Myocyte (in vitro differentiated cells): Measurements from ENCODE around the gene KIF21B. TPM values are rescaled to one million over a fixed set of nuclear protein-coding genes. Genes with fewer than 3 reads are reported as not detected.
"Not testable (repeated sequence)": the region's sequence is repeated elsewhere in the genome, so short reads cannot be mapped to it uniquely, and the experiment has no call there.

Source experiments
- DNase-seq: peaks from one replicate; pipeline ENCODE4 v3.0.0-alpha.2; 2012; ENCODE audit warnings: low read depth
- total RNA-seq: library from RNA; depleted of rRNA; stranded (reverse); fragments of >200 nt; gene quantifications from 2 replicates; pipeline ENCODE4 v1.2.3, GENCODE V29; 2014

The KIF21B gene
- total RNA-seq, 1 donor from 2014 or later, result 0.03 TPM

GRCh38 chr1:200949626-200950025 is 73.9 kb downstream of the KIF21B start:
- DNase-seq, result no peak

GRCh38 chr1:200947059-200947566 is 76.4 kb downstream of the KIF21B start:
- DNase-seq, result no peak

- no peak for DNase-seq
Observed at GRCh38 chr1:200945111-200945510, 78.4 kb downstream of the KIF21B start.

- DNase-seq, result no peak
Observed at GRCh38 chr1:200938955-200939354, 84.6 kb downstream of the KIF21B start.

GRCh38 chr1:200935286-200935962 is 88.1 kb downstream of the KIF21B start:
- DNase-seq, result not testable (repeated sequence)

- no peak for DNase-seq
Observed at GRCh38 chr1:200934676-200935245, 88.8 kb downstream of the KIF21B start.

- no peak for DNase-seq
Observed at GRCh38 chr1:200931776-200932175, 91.7 kb downstream of the KIF21B start.

- DNase-seq, result not testable (repeated sequence)
Observed at GRCh38 chr1:200930285-200930684, 93.2 kb downstream of the KIF21B start.

GRCh38 chr1:200929530-200930278 is 93.8 kb downstream of the KIF21B start:
- peak; percentile 86 for DNase-seq

- no peak for DNase-seq
Observed at GRCh38 chr1:200925831-200926230, 97.7 kb downstream of the KIF21B start.

GRCh38 chr1:200923601-200924000 is 99.9 kb downstream of the KIF21B start:
- DNase-seq, result peak; percentile 16

- DNase-seq, result no peak
Observed at GRCh38 chr1:200922406-200922805, 101.1 kb downstream of the KIF21B start.

- no peak for DNase-seq
Observed at GRCh38 chr1:200921571-200922110, 101.9 kb downstream of the KIF21B start.

Other genes with a start within 250 kb of the KIF21B start
- gene GPR25, start 150.7 kb downstream of the KIF21B start, total RNA-seq, result not detected in 2 replicates
- 0.05 and 0.24 TPM in 2 replicates for gene INAVA, start 128.8 kb downstream of the KIF21B start, total RNA-seq
- 57.2 and 58.9 TPM in 2 replicates for gene CACNA1S, start 88.7 kb upstream of the KIF21B start, total RNA-seq
- not detected in 2 replicates for gene ASCL5, start 103.5 kb upstream of the KIF21B start, total RNA-seq
- gene TMEM9, start 130.8 kb upstream of the KIF21B start, total RNA-seq, result 86.5 and 88.2 TPM in 2 replicates
- gene IGFN1, start 167.1 kb upstream of the KIF21B start, total RNA-seq, result 0.26 and 0.29 TPM in 2 replicates